SK-N-MC (cell line): ENCODE results near the gene FXYD5.

Experiments
- EZH2 ChIP-seq: fragments of 200-600 bp; sonication (generic); IDR thresholded peaks from one replicate; pipeline ENCODE4 v1.6.1; 2017; ENCODE audit warnings: antibody characterized with exemption
- FOXP2 ChIP-seq: optimal IDR thresholded peaks from 2 replicates; pipeline ENCODE3; 2011; ENCODE audit warnings: mild to moderate bottlenecking, moderate library complexity; ENCODE audit not compliant: insufficient read depth; ENCODE audit errors: extremely low read length, control extremely low read depth
- POLR2AphosphoS5 ChIP-seq: IDR thresholded peaks from 2 replicates; pipeline ENCODE4 v1.6.1; 2012; ENCODE audit warnings: mild to moderate bottlenecking, low read depth, low read length, borderline replicate concordance

GRCh38 chr19:35136977-35137702 is 17.4 kb upstream of the FXYD5 start:
- peak; percentile 39 for TF ChIP-seq EZH2
- no peak for TF ChIP-seq POLR2AphosphoS5
- TF ChIP-seq FOXP2: no peak
